GM10248 (cell line): ENCODE data around the gene LANCL1.
"Not testable (repeated sequence)": the region's sequence is repeated elsewhere in the genome, so short reads cannot be mapped to it uniquely, and the experiment has no call there.

ENCODE experiments used
- CTCF ChIA-PET: fragments of 300-600 bp; sonication (Branson Sonifier 250); formaldehyde crosslinking; extraction: SDS; loops from one replicate; lab custom pipeline; 2021; ENCODE audit warnings: antibody characterized with exemption; lab: Yijun Ruan, JAX
- POLR2A ChIA-PET: fragments of 350-650 bp; sonication (Branson Sonifier 250); formaldehyde crosslinking; extraction: SDS; loops from one replicate; lab custom pipeline; 2020; ENCODE audit warnings: antibody characterized with exemption; lab: Yijun Ruan, JAX
- DNase-seq: peaks from one replicate; pipeline ENCODE4 v3.0.0; 2012; ENCODE audit errors: extremely low spot score
- CTCF ChIP-seq: IDR thresholded peaks from 2 replicates; pipeline ENCODE4 v1.5.1; 2012; ENCODE audit warnings: mild to moderate bottlenecking, low read depth; ENCODE audit errors: extremely low read depth, missing control alignments, control extremely low read depth

LANCL1 gene

GRCh38 chr2:210428393-210429179, 48.0 kb downstream of the LANCL1 start:
- ChIA-PET POLR2A (no interaction called here), CTCF (no interaction called here)
- no peak for TF ChIP-seq CTCF
- DNase-seq, result no peak

- POLR2A ChIA-PET, CTCF ChIA-PET: not testable (repeated sequence)
Observed at GRCh38 chr2:210427309-210427708, 49.2 kb downstream of the LANCL1 start.

GRCh38 chr2:210422366-210422765, 54.2 kb downstream of the LANCL1 start:
- DNase-seq, result no peak
- no peak for TF ChIP-seq CTCF
- CTCF ChIA-PET, result interaction anchor here (2.2 kb wide), 1 partner anchor 18 kb away, joined by 4 read pairs; no protein-coding TSS in a partner anchor
- POLR2A ChIA-PET, result no interaction called here

More at GRCh38 chr2:210427309-210427708, 49.2 kb downstream of the LANCL1 start:
- not testable (repeated sequence) for DNase-seq

- TF ChIP-seq CTCF, result no peak
- POLR2A ChIA-PET, result no interaction called here
- no peak for DNase-seq
- CTCF ChIA-PET, result interaction anchor here (1.5 kb wide), 1 partner anchor 14 kb away, joined by 3 read pairs; no protein-coding TSS in a partner anchor
Observed at GRCh38 chr2:210421916-210422315, 54.6 kb downstream of the LANCL1 start.

- ChIA-PET POLR2A (no interaction called here), CTCF (no interaction called here)
- no peak for TF ChIP-seq CTCF
- DNase-seq, result no peak
Observed at GRCh38 chr2:210412660-210413059, 63.9 kb downstream of the LANCL1 start.

- no peak for DNase-seq
- ChIA-PET CTCF (interaction anchor here (1.2 kb wide), 1 partner anchor 12 kb away, joined by 4 read pairs; no protein-coding TSS in a partner anchor), POLR2A (no interaction called here)
- no peak for TF ChIP-seq CTCF
Observed at GRCh38 chr2:210410542-210410941, 66.0 kb downstream of the LANCL1 start.

- TF ChIP-seq CTCF, result peak; percentile 30
- ChIA-PET CTCF (interaction anchor here (0.9 to 2.1 kb wide), 9 partner anchors 10 to 422 kb away, joined by 3 to 8 read pairs (median 4); no protein-coding TSS in a partner anchor), POLR2A (no interaction called here)
- no peak for DNase-seq
Observed at GRCh38 chr2:210399440-210400041, 77.0 kb downstream of the LANCL1 start.
